Endothelial cell of umbilical vein (primary cell): ENCODE data around the gene CHN1. TPM values are rescaled to one million over a fixed set of nuclear protein-coding genes. Genes with fewer than 3 reads are reported as not detected.

Experiments
- BruUV-seq: library from RNA; stranded (reverse); fragments of 400-500 nt; replicated peaks from 2 replicates; lab custom pipeline; 2021; lab: Mats Ljungman, UMichigan
- CTCF ChIA-PET: fragments of 300-600, 350-600 bp; sonication (Branson Sonifier 250); formaldehyde crosslinking; loops from one replicate; lab custom pipeline; 2021; ENCODE audit warnings: antibody characterized with exemption, inconsistent platforms; lab: Charles Lee
- POLR2A ChIA-PET: fragments of 300-600, 350-600 bp; sonication (Branson Sonifier 250); formaldehyde crosslinking; loops from one replicate; lab custom pipeline; 2021; ENCODE audit warnings: antibody characterized with exemption, inconsistent platforms; lab: Charles Lee
- DNase-seq: peaks from one replicate; pipeline ENCODE4 v3.0.0-alpha.2; 2011; ENCODE audit warnings: low read depth, low spot score
- FAIRE-seq: peaks from 2 replicates; lab custom pipeline; 2011; peaks lifted over from hg19 to GRCh38; lab: Jason Lieb, UNC
- H2AFZ ChIP-seq: 2 replicates; pipeline ENCODE4 v1.6.0; 2012; ENCODE audit warnings: low read depth, low read length, control low read depth, inconsistent platforms
- H3K27ac ChIP-seq: 2 replicates; pipeline ENCODE4 v1.5.1; 2011; ENCODE audit warnings: low read depth, mild to moderate bottlenecking, control low read depth, low read length, moderate library complexity; ENCODE audit not compliant: insufficient read depth
- H3K27me3 ChIP-seq, 2 experiments: 2 replicates each; pipeline versions ENCODE4 v1.6.0 to v1.6.1; 2011; ENCODE audit warnings: low read length in 2 of 2, mixed read lengths in 1 of 2; ENCODE audit not compliant: control insufficient read depth in 2 of 2, insufficient read depth in 2 of 2
- H3K36me3 ChIP-seq, 2 experiments: 2 replicates in 1 of 2; 3 replicates in 1 of 2; pipeline ENCODE4 v1.5.1; 2011; ENCODE audit warnings: low read length in 2 of 2, mild to moderate bottlenecking in 1 of 2, moderate library complexity in 1 of 2; ENCODE audit not compliant: control insufficient read depth in 2 of 2, insufficient read depth in 2 of 2; ENCODE audit errors: extremely low read depth in 1 of 2
- H3K4me1 ChIP-seq: 3 replicates; pipeline ENCODE4 v1.5.1; 2011; ENCODE audit warnings: mild to moderate bottlenecking, low read length; ENCODE audit not compliant: control insufficient read depth, insufficient read depth; ENCODE audit errors: extremely low read depth
- H3K4me2 ChIP-seq: 2 replicates; pipeline ENCODE4 v1.6.1; 2011; ENCODE audit warnings: low read length, control low read depth, mixed read lengths; ENCODE audit not compliant: insufficient read depth
- H3K4me3 ChIP-seq, 3 experiments: fragments of 200-600 bp in 1 of 3; sonication (generic), shearing (Covaris generic) in 1 of 3; replicated peaks in 1 of 3; 2 replicates each; pipeline ENCODE4 v1.5.1; 2011 to 2016; ENCODE audit warnings: control low read depth in 3 of 3, low read length in 3 of 3, mild to moderate bottlenecking in 2 of 3, inconsistent platforms in 1 of 3, low read depth in 1 of 3, moderate library complexity in 1 of 3; ENCODE audit not compliant: insufficient read depth in 1 of 3
- H3K79me2 ChIP-seq: 2 replicates; pipeline ENCODE4 v1.6.0; 2012; ENCODE audit warnings: low read length, inconsistent platforms; ENCODE audit not compliant: control insufficient read depth, insufficient read depth
- H3K9ac ChIP-seq: replicated peaks from 2 replicates; pipeline ENCODE3; 2011; ENCODE audit warnings: low read length, control low read depth; ENCODE audit not compliant: insufficient read depth; ENCODE audit errors: extremely low read depth
- H3K9me1 ChIP-seq: replicated peaks from 3 replicates; pipeline ENCODE4 v1.6.0; 2011; ENCODE audit warnings: mild to moderate bottlenecking, low read length; ENCODE audit not compliant: control insufficient read depth, insufficient read depth; ENCODE audit errors: extremely low read depth
- H3K9me3 ChIP-seq: replicated peaks from 2 replicates; pipeline ENCODE4 v1.5.1; 2012; ENCODE audit warnings: low read length, inconsistent platforms; ENCODE audit not compliant: control insufficient read depth, insufficient read depth
- H4K20me1 ChIP-seq: replicated peaks from 2 replicates; pipeline ENCODE3; 2011; ENCODE audit warnings: mild to moderate bottlenecking, low read length; ENCODE audit not compliant: control insufficient read depth, insufficient read depth; ENCODE audit errors: extremely low read depth
- CTCF ChIP-seq, 2 donors: IDR thresholded peaks; 1 replicate in 1 of 2; 2 replicates in 1 of 2; pipeline ENCODE4 v1.5.1; 2011; ENCODE audit warnings: low read length in 2 of 2, mild to moderate bottlenecking in 2 of 2, moderate library complexity in 2 of 2, control low read depth in 1 of 2, inconsistent platforms in 1 of 2, low read depth in 1 of 2; ENCODE audit not compliant: insufficient read depth in 1 of 2; ENCODE audit errors: extremely low read depth in 1 of 2
- EZH2 ChIP-seq: IDR thresholded peaks from 2 replicates; pipeline ENCODE4 v1.6.1; 2012; ENCODE audit warnings: borderline replicate concordance, low read depth, mild to moderate bottlenecking, moderate library complexity, low read length, inconsistent platforms; ENCODE audit not compliant: severe bottlenecking
- FOS ChIP-seq: IDR thresholded peaks from 2 replicates; pipeline ENCODE4 v1.6.1; 2011; ENCODE audit warnings: mild to moderate bottlenecking, low read length, moderate library complexity, borderline replicate concordance; ENCODE audit not compliant: insufficient read depth
- GATA2 ChIP-seq: IDR thresholded peaks from 2 replicates; pipeline ENCODE4 v1.7.0; 2011; ENCODE audit warnings: low read depth, mild to moderate bottlenecking, moderate library complexity, mixed read lengths, low read length; ENCODE audit not compliant: insufficient read length, insufficient read depth
- JUN ChIP-seq: IDR thresholded peaks from 2 replicates; pipeline ENCODE4 v1.6.1; 2011; ENCODE audit warnings: borderline replicate concordance, low read depth; ENCODE audit not compliant: insufficient read length, insufficient read depth
- MAX ChIP-seq: IDR thresholded peaks from 2 replicates; pipeline ENCODE4 v1.6.1; 2011; ENCODE audit not compliant: insufficient read depth, insufficient read length
- MYC ChIP-seq: IDR thresholded peaks from one replicate; pipeline ENCODE4 v1.6.1; 2011; ENCODE audit warnings: mild to moderate bottlenecking, low read depth, low read length
- POLR2A ChIP-seq: IDR thresholded peaks from 2 replicates; pipeline ENCODE4 v1.6.1; 2012; ENCODE audit warnings: low read depth, mild to moderate bottlenecking, control low read depth, low read length
- POLR2AphosphoS5 ChIP-seq: IDR thresholded peaks from 2 replicates; pipeline ENCODE4 v1.6.1; 2012; ENCODE audit warnings: low read depth, mild to moderate bottlenecking, control low read depth, low read length, moderate library complexity; ENCODE audit not compliant: insufficient read depth
- dilution Hi-C: fragments of 300-500 bp; cut with MboI; formaldehyde crosslinking; loops from one replicate; pipeline ENCODE4 v1.15.0; 2019; ENCODE audit warnings: low sequenced_read_pairs; ENCODE audit not compliant: extremely low pct_ligation_motif_present
- intact Hi-C: fragments of 100-400 bp; cut with micrococcal nuclease; formaldehyde crosslinking; loops from one replicate; pipeline ENCODE4 v1.10.0; 2022
- polyA plus RNA-seq, 4 experiments: library from polyadenylated mRNA; depleted of rRNA in 3 of 4; stranded (reverse) in 3 of 4; unstranded in 1 of 4; fragments of >200 nt; gene quantifications; 2 replicates each; pipeline versions ENCODE4 v1.2.1 to v1.2.3, GENCODE V29; 2011 to 2012; ENCODE audit warnings: missing spikeins in 1 of 4
- total RNA-seq: library from RNA; stranded (reverse); gene quantifications from 2 replicates; pipeline ENCODE4 v1.2.3, GENCODE V29; 2021

CHN1 gene
- total and polyA plus RNA-seq, 2 donors (not counting 3 experiments of a cell fraction or from before 2014, with no cell fraction given) = 23.3 to 24.9 TPM

DNA sequence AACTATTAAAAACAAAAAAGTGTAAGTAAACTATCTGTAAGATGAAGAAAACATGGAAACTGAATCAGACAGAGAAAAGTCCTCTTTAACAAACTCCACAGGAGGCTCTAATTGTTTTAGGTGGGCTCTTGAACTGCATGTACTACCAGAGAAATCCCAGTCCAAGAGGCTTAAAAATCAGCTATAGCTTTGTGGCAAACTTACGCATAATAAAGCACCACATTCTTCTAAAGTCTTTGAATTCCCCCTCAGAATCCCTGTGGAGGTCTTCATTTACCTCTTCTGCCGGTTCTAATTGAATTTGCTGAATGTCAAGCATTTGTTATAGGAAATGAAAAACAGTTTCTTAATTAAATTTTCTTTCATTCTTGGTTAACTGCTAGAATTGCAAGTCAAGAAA lies 40.8 kb downstream of the CHN1 start:
- no TSS peak for BruUV-seq
- H4K20me1 ChIP-seq = no peaks in the 10 kb centered on the region
- intact Hi-C loops (no loop called here), dilution Hi-C loops (no loop called here)
- no peak for FAIRE-seq
- H3K27ac ChIP-seq = no peak overlapping the region
- H3K4me2 ChIP-seq = no peak overlapping the region
- H3K9me1 ChIP-seq = no peaks in the 10 kb centered on the region
- H3K9me3 ChIP-seq = no peaks in the 10 kb centered on the region
- H3K27me3 ChIP-seq = no peaks in the 10 kb centered on the region
- DNase-seq = no peak
- H2AFZ ChIP-seq = no peak overlapping the region
- TF ChIP-seq POLR2AphosphoS5 (no peak), POLR2A (no peak), MAX (no peak), GATA2 (no peak), JUN (no peak), CTCF (IDR thresholded peaks at IDR 0.05; ENCODE audit: extremely low read depth in 1 of 2, insufficient read depth in 1 of 2, low read depth in 1 of 2, low read length in 2 of 2) (no peak), EZH2 (no peak), MYC (no peak), FOS (no peak)
- H3K9ac ChIP-seq = no peak overlapping the region
- H3K4me1 ChIP-seq = peaks cover 15% of the 10 kb centered on the region
- ChIA-PET CTCF (no interaction called here), POLR2A (no interaction called here)
- H3K79me2 ChIP-seq = peaks cover 5% of the 10 kb centered on the region
- no peak overlapping the region for H3K4me3 ChIP-seq
- H3K36me3 ChIP-seq = no peaks in the 10 kb centered on the region
